OCI-LY3 (cell line): ENCODE data around the gene EXOC6.

Experiments
- CTCF ChIP-seq: fragments of 200-600, 300-600 bp; sonication (generic); IDR thresholded peaks from 2 replicates; pipeline ENCODE4 v1.5.1; 2014; ENCODE audit warnings: antibody characterized with exemption, low read length, low read depth
- EZH2phosphoT487 ChIP-seq: fragments of 200-600 bp; shearing (Covaris generic); IDR thresholded peaks from 2 replicates; pipeline ENCODE4 v1.6.1; 2018; ENCODE audit warnings: antibody characterized with exemption, mixed run types, low read depth

- TF ChIP-seq CTCF: no peak
- no peak for TF ChIP-seq EZH2phosphoT487
These were observed 45.8 kb downstream of the EXOC6 start for GRCh38 chr10:92894081-92894655.
